Transverse colon (tissue), 4 donors: Measurements from ENCODE around the gene ZNF672.

Experiments
- CTCF ChIP-seq, 5 experiments: fragments of 200-600 bp in 3 of 5; fragments of 450-650 bp in 2 of 5; sonication (generic) in 3 of 5; IDR thresholded peaks; 1 replicate in 2 of 5; 2 replicates in 3 of 5; pipeline ENCODE4 v1.5.1; 2016 to 2017; ENCODE audit warnings: antibody characterized with exemption in 5 of 5, inconsistent platforms in 3 of 5, mild to moderate bottlenecking in 2 of 5, moderate library complexity in 1 of 5
- EP300 ChIP-seq: sonication (generic); formaldehyde crosslinking; IDR thresholded peaks from one replicate; pipeline ENCODE4 v1.6.1; 2017; ENCODE audit warnings: antibody characterized with exemption, low read depth
- POLR2A ChIP-seq: fragments of 450-650 bp; IDR thresholded peaks from one replicate; pipeline ENCODE4 v1.6.1; 2016; ENCODE audit warnings: antibody characterized with exemption, mild to moderate bottlenecking, moderate library complexity
- POLR2AphosphoS5 ChIP-seq, 3 donors: sonication (generic); formaldehyde crosslinking; IDR thresholded peaks; one replicate each; pipeline ENCODE4 v1.6.1; 2016; ENCODE audit warnings: antibody characterized with exemption in 3 of 3

- TF ChIP-seq POLR2A (no peak), CTCF (IDR thresholded peaks at IDR 0.05) (no peak), EP300 (no peak), POLR2AphosphoS5 (IDR thresholded peaks at IDR 0.05) (no peak)
These were observed 10.6 kb downstream of the ZNF672 start for GRCh38 chr1:248848602-248849001.
